Bronchial epithelial cell (primary cell): ENCODE results near the gene FAM53A. TPM values are rescaled to one million over a fixed set of nuclear protein-coding genes. Genes with fewer than 3 reads are reported as not detected.
A peak's percentile ranks its signal among the peaks of the same experiment; 100 is the strongest.

ENCODE experiments used
- DNase-seq: peaks from one replicate; pipeline ENCODE4 v3.0.0-alpha.2; 2010; ENCODE audit warnings: low read depth
- FAIRE-seq: peaks from 2 replicates; lab custom pipeline; 2011; peaks lifted over from hg19 to GRCh38; lab: Jason Lieb, UNC
- H3K27me3 ChIP-seq: 2 replicates; pipeline ENCODE4 v1.5.1; 2011; ENCODE audit warnings: low read length; ENCODE audit not compliant: control insufficient read depth, insufficient read depth
- H3K36me3 ChIP-seq: 2 replicates; pipeline ENCODE4 v1.5.1; 2011; ENCODE audit warnings: low read length; ENCODE audit not compliant: control insufficient read depth, insufficient read depth
- H3K4me3 ChIP-seq: 2 replicates; pipeline ENCODE4 v1.5.1; 2011; ENCODE audit warnings: mild to moderate bottlenecking, low read depth, low read length, control low read depth
- total RNA-seq: library from RNA; depleted of rRNA; stranded (reverse); fragments of >200 nt; gene quantifications from 2 replicates; pipeline ENCODE4 v1.2.1, GENCODE V29; 2014
- TF ChIP-seq, protein P1 (sequence below): IDR thresholded peaks from 2 replicates; pipeline ENCODE4 v1.5.1; 2011; ENCODE audit warnings: mild to moderate bottlenecking, moderate library complexity, low read length, control low read depth, inconsistent platforms; ENCODE audit not compliant: insufficient read depth, severe bottlenecking

Gene FAM53A
- total RNA-seq, 1 donor from 2014 or later: 0.79 TPM

DNA sequence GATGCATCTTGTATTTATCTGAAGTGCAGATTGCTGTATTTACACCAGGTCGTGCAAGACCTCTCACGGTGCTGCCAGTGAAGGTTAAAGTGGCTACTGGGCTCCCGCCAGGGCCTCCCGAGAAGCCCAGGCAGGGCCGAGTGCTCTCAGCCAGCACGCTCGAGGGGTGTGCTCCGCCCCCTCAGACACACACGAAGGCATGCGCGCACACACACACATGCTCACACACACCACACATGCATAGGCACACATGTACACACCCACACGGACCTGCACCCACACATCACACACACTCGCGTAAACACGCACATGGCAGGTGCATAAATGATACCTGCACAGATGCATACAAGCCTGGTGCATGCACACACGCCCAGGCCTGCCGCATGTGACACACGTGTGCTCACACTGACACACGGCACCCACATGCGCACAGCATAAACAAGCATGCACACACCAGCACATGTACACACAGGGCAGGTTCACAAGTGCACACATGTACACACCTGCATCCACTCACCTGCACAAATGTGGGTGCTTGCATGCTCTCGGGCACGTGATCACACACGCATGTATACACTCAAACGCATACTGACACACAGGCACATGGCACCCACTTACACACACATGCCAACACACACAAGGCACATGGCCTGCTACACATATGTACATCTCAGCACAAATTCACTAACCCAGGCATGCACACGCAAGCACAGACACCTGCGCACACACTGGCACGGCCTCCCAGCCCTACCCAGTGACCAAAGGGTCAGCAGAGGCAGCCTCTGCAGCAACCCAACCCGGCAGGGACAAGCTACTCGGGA, 71.6 kb downstream of the FAM53A start:
- FAIRE-seq (peak; percentile 72), DNase-seq (no peak)
- H3K36me3 ChIP-seq: no peaks in the 10 kb centered on the region
- no peaks in the 10 kb centered on the region for H3K27me3 ChIP-seq
- TF ChIP-seq, protein P1, sequence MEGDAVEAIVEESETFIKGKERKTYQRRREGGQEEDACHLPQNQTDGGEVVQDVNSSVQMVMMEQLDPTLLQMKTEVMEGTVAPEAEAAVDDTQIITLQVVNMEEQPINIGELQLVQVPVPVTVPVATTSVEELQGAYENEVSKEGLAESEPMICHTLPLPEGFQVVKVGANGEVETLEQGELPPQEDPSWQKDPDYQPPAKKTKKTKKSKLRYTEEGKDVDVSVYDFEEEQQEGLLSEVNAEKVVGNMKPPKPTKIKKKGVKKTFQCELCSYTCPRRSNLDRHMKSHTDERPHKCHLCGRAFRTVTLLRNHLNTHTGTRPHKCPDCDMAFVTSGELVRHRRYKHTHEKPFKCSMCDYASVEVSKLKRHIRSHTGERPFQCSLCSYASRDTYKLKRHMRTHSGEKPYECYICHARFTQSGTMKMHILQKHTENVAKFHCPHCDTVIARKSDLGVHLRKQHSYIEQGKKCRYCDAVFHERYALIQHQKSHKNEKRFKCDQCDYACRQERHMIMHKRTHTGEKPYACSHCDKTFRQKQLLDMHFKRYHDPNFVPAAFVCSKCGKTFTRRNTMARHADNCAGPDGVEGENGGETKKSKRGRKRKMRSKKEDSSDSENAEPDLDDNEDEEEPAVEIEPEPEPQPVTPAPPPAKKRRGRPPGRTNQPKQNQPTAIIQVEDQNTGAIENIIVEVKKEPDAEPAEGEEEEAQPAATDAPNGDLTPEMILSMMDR: no peak
- no peak overlapping the region for H3K4me3 ChIP-seq

DNA sequence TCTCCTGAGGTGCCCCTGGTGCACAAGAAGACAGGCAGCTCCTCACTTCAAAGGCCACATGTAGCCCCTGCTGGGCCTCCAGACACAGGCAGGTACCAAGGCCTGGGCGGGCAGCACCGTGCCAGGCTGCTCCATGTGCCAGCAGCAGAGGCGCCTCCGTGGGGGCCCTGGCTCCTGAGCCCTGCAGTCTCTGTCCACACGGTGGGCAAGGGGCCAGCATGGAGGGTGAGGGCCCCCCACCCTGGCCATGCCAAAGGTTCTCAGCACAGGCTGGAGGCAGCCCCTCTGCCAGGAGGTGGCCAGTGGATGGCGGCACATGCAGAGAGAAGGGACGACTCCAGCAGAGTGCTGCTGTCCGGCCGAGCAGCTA, 72.6 kb downstream of the FAM53A start:
- H3K36me3 ChIP-seq: no peaks in the 10 kb centered on the region
- TF ChIP-seq, protein P1: no peak
- H3K4me3 ChIP-seq: no peak overlapping the region
- no peak for FAIRE-seq
- no peaks in the 10 kb centered on the region for H3K27me3 ChIP-seq
- DNase-seq: no peak

DNA sequence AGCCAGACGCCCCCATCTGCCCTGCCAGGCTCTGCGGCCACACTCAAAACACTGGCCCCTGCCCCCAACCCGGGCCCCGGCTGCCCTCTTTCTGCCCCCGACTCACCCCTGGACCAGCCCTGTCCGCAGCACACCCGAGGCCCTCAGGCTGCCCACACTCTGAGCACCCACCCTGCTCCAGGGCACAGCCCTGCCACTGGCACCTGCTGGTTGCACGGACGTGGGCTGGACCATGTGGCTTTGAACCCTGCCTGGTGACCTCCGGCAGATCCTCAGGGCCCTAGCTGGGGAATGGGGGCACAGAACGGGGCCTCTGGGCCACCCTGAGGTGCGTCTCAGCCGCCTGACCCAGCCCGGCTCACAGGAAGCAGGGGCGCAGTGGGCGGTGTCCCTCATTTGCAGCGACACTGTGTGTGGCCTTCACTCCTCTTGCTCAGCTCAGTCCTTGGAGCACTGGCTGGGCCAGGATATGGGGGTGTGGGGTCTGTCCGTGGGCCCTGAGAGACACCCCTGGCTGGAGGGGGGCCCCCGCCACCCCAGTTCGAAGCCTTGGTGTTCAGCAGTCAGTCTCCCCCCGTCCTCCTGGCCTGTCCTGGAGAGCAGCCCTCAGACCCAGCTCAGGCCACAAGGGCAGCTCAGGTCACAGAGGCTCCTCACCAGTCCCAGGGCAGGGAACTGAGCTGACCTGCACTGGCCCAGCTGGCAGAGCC, 73.2 kb downstream of the FAM53A start:
- Histone ChIP-seq H3K36me3 (no peaks in the 10 kb centered on the region), H3K4me3 (no peak overlapping the region), H3K27me3 (no peaks in the 10 kb centered on the region)
- DNase-seq (no peak), FAIRE-seq (no peak)
- TF ChIP-seq, protein P1: no peak

DNA sequence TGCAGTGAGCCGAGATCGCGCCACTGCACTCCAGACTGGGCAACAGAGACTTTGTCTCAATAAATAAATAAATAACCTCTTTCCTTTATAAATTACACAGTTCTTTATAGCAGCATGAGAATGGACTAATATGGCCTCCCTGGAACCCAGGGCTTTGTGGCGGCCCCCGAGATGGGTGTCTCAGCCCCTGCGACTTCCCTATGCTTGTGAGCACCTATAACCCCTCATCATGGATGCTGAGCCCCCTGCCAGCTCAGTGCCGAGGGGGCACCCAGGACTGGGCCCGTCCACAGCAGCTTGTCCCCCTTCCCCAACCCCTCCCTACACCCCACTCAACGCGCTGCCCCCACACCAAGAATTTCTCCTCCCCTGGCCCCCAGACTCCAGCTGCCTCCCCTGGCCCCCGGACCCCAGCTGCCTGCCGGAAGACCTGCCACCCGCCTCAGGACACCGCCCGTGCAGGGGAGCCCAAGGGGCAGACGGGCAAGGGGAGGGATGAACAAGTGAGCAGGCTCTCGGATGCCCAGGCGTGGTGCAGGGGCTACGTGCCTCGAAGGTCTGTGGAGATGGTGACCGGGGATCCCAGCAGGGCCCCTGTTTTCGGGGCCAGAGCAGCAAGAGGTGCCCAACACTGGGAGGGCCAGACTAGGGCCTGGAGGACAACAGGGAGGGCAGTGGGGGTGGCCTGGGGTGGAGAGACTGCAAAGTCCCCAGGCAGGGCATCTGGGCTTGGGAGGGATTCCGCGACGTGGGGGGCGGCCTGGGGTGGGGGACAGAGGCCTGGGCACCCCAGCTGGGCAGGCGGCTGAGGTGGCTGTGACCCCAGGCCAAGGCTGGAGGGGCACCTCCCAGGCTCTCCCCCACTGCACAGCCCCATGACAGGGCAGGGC, 74.0 kb downstream of the FAM53A start:
- Histone ChIP-seq H3K36me3 (no peaks in the 10 kb centered on the region), H3K4me3 (no peak overlapping the region), H3K27me3 (no peaks in the 10 kb centered on the region)
- TF ChIP-seq, protein P1: no peak
- DNase-seq (no peak), FAIRE-seq (no peak)

DNA sequence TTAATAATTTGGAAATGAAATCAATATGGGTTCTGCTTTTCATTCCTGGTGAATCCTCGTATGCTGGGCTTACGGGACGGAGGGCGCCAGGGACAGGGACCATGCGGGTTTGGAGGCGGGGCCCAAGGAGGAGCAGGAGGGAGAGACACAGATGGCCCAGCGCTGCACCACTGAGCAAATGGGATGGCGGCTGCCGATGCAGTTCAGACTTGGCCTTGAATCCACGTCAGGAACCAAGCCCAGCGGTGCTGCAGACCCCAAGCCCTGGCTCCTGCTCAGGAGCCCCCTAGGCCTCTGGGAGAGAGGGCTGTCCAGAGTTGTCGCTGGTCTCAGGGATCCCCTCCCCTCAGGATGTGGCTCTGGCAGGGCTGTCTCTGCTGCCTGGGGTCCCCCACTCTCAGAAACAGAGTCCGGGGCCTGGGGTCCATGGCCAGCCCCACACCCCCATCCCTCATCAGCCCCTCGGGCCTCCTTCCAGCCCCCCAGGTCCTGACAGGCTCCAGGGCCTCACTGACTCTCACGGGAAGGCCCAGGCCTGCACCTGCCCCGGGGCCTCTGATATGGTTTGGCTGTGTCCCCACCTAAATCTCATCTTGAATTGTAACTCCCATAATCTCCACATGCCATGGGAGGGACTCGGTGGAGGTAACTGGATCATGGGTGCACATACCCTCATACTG, 75.2 kb downstream of the FAM53A start:
- Histone ChIP-seq H3K4me3 (no peak overlapping the region), H3K27me3 (no peaks in the 10 kb centered on the region), H3K36me3 (no peaks in the 10 kb centered on the region)
- TF ChIP-seq, protein P1: no peak
- DNase-seq: no peak
- no peak for FAIRE-seq
